Brain pericyte (primary cell): ENCODE results near the gene B3GNT5.

ENCODE experiments used
- DNase-seq: peaks from one replicate; pipeline ENCODE4 v3.0.0-alpha.2; 2012; ENCODE audit warnings: low read depth, low spot score

B3GNT5 gene

DNA sequence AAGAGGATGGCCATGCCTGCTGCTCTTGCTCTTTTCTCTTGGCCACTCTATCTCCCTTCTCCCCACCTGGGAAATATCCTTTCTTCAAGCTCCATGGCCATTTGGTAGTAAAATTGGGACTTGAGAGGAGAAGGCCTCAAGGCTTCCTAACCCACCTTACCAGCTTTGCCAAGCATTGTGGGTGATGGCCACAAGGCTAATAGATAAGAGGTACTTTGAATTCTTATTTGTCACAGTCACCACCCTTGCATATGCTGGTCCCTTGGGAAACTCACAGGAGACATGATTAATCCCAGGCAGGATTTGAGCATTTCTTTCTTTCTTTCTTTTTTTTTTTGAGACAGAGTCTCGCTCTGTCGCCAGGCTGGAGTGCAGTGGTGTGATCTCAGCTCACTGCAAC is 37.2 kb downstream of the B3GNT5 start:
- DNase-seq = no peak

DNA sequence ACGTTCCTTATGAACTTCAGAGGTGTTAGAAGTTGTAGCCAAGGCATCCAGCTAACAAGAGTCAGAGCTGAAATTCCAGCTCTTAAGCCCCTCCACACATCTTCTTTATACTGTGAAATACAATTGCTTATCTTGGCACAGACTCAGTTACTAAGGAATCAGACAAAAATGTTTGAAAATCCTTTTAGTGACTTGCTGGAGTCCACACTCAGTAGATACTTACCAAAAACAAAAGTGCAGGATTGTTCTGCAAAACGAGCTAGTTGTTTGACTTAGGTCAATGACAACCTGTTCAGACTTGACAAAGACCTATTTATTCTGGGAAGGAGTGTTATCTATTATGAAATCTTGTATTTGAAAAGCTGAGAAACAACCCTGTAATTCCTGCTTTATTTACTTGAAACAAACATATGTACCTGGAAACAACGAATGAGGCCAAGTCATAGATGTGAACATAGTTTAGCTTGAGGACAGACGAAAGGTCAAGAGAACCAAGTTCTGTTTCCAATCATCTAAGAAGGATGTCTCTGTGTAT is 38.5 kb downstream of the B3GNT5 start:
- DNase-seq = no peak

DNA sequence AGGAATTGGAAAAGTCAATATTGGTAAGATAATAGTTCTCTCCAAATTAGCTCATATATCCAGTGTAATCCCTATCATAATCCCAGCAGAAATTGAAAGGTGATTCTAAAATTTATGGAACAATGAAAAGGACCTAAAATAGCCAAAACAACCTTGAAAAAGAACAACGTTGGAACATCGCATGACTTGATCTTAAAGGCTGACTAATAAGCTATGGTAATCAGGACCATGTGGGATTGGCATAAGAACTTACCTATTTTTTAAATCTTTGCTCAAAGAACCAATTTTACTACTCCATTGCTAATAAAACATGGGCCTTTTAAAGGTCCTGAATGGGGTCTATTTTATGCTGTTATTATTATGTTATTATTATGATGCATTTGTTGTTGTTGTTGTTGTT is 40.9 kb downstream of the B3GNT5 start:
- DNase-seq = no peak

DNA sequence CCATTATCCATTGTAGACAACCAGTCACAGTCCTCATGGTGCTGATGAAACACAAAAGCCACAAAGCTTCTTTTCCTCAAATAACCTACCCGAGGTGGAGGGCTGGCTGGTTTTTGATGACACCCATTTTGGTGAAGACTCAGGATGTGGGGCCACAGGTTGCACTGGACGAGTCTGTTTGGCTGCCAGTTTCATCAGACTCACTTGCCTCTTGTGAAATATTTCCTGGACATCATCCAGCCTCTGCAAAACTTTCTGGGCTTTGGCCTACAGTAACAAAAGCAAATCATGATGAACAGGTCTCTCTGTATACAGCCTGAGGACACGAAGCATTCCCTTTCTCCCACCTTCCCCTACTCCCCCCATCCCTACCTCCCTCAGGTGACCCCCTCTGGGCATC is 42.2 kb downstream of the B3GNT5 start:
- no peak for DNase-seq

DNA sequence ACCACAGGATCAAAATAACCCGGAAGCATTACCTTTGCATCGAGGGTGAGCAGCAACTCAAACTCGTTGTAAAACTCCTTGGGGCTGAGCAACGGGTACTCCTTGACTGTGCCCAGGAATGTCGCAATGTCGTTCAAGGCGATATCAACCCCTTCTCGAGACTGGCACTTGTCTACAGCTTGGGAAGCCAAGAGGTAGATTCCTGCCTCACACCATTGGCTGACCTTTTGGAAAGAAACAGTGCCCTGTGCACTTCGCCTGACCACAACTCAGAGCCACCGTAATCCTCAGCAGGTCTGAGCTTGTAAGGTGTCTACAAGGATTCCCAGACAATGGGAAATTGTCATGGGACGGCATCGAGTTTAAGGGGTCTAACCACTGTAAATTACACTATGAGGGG is 43.9 kb downstream of the B3GNT5 start:
- no peak for DNase-seq

DNA sequence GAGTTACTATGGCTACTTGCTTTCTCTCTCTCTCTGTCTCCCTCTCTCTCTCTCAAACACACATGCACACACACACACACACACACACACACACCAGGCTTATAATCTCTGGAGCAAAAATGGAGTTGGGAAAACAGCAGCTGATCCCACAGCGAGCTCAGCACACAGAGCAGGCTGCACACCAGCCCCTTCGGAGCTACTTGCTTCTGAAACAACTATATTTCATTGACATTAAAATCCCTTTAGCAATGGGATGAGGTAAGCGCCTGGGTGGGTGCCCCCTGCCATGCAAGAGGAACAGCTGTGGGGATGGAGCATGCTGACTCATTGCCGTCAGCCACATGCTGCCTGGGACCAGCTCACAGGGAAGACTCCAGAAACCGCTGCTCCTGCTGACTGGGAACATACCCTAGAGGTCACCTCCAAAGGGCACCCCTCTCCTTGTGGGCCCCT is 45.7 kb downstream of the B3GNT5 start:
- peak; percentile 98 for DNase-seq

DNA sequence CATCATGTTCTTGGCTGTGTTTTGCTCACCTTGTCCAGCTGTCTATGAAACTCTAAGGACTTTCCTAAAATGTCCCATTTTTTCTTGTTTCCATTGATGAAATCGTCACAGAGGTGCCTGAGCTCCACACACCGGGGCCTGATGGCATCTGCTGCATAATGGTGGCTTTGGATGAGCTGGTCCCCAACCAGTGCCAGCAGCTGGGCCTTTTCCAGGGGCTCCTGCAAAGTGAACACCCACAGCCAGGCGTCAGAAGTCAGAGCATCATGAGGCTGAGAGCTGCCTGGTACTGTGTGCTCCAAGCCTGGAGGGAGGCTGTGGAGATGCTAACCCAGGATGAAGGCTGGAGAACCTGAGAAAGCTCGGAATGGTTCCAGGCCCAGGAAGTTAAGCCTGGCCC is 46.9 kb downstream of the B3GNT5 start:
- no peak for DNase-seq

DNA sequence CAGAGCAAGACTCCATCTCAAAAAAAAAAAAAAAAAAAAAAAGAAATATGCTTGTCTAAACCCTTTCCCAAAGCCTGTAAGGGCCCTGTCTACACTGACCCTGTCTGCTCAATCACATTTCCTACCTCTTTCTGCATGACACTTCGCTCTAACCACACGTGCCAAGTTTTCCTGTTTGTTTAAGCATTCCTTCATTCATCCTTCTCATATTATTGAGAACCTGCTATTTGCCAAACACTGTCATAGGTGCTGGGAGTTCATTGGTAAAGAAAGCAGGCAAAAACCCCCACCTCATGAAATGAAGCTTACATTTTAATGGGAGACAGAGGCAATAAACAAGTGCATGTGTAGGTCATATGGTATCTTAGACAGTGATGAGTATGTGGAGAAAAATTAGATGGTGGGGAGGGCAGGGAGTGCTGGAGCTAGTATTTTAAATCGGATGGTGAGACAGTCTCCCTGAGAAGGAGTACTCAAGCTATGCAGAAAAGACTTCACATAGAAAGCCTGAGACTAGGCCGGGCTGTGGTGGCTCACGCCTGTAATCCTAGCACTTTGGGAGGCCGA is 48.0 kb downstream of the B3GNT5 start:
- no peak for DNase-seq

DNA sequence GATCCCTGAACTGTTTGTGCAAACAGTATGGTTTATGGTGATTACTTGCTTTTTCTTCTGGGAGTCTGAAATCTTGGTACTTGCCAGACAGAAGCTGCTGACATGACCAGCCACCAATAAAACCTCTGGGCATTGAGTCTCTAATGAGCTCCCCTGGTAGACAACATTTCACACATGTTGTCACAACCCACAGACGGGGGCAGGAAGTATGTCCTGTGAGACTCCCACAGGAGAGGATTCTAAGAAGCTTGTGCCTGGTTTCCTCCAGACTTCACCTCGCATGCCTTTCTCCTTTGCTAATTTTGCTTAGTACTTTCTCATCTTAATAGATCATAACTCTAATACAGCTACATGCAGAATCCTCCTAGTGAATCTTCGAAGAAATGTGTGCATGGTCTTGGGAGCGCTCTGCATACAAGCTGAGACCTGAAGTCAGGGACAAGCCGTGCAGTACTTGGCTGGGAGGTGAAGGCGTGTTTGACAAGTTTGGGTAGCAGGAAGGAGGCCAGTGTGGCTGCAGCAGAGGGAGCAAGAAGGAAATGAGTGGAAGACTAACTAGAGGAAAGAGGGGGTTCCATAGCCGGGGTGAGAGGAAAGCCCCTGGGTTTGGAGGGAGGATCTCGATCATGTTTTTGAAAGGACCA is 49.0 kb downstream of the B3GNT5 start:
- no peak for DNase-seq

DNA sequence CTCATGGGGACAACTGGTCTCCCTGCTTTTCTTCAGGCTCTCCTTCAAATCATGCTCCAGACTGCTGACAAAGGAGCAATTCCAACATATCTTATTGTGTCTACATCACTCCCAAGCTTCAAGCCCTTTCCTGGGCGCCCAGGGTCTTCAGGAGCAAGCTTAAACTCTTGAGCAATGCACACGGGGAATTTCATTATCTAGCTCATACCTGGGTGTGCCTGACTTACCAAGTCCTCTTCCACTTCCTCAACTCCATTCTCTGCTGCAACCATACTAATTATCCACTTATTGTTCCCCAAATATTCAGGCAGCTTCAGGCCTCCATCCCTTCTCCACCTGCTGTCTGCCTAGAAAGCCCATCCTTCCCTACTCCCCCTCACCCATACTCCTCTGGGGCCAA is 50.6 kb downstream of the B3GNT5 start:
- no peak for DNase-seq

DNA sequence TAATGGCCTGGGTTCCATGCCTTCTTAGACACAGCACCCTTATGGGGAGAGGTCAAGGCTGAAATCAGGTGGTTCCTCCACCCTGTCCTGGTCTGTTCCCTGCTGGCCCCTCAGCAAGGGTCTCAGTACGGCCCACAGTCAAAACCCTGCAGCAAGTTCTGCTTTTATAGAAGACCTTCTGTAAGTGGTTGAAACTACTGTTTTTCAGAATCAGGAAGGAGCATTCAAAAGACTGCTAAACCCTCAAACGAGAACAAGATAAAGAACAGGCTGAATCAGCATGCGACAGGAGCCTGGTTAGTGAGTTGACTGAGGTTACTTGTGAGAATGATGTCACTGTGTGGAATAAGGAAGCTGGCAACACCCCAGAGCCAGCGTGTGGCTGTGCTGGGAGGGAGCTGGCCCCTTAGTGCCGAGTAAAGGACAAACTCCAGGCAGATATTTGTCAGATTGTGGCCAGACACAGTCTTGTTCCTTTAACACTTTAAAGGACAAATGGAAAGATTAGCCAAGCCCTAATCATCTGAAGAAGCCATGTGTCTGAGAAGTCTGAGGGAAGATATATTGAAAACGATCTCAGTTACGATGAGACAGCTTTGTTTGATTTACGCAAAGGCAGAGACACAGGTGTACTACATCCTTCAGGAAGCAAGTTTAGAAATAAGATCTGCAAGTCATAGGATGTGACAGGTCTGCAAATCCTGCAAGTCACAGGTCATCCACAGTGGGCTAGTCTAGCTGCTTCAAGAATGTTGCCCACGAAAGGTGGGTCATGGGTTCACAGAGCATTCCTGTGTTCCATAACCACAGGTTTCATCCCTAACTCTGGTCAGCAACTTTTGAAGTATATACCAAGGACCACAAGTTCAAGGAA is 54.0 kb downstream of the B3GNT5 start:
- DNase-seq = no peak

DNA sequence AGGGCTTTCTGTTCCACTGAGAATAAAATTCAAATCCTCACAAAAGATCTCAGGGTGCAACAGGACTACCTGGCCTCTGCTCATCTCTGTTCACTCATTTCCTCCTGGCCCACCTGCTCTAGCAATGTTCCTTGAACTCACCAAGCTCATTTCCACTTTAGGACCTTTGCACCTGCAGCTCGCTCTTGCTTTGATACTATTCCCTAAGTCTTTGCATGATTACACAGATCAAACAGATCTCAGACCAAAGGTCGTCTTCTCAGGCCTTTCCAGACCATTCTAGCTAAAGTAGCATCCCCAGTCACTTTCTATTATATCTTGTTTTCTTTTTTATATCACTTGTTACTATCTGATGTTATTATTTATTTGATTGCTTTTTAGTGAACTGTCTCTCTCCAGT is 54.7 kb downstream of the B3GNT5 start:
- DNase-seq = no peak

DNA sequence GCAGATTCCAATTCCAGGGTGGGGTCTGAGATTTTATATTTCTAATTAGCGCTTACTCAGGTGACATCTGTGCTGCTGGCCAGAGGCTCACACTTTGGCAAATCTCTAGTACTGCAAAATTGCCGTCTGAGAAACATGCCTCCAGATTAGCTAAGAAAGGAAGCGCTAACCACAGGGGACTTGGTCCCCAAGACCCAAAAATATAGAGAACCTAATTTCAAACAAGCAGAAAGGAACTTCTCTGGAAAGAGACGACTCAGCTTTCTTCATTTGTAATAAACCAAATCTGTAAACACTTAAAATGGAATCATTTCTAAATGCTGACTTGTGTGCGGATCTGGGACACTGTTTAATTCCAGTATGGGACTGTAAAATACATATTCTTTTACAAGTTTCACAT is 55.7 kb downstream of the B3GNT5 start:
- DNase-seq = no peak

DNA sequence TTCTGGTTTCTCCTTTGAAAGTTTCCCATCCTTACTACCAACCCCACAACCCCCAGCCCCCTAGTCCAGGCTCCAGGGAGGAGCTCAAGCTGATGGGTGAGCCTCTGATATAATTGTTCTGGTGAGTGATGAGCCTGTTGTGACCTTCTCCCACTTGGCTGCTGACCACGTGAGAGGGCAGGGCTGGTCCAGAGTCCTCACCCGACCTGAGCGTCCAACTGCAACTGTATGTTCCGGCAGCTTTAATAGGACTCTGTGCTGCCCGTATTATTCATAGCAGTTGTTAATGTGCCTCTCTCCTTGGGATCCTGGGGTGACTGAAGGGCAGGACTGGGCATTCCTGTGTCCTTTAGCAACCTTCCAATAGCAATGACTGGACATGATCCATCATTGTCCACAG is 56.2 kb downstream of the B3GNT5 start:
- DNase-seq = no peak

DNA sequence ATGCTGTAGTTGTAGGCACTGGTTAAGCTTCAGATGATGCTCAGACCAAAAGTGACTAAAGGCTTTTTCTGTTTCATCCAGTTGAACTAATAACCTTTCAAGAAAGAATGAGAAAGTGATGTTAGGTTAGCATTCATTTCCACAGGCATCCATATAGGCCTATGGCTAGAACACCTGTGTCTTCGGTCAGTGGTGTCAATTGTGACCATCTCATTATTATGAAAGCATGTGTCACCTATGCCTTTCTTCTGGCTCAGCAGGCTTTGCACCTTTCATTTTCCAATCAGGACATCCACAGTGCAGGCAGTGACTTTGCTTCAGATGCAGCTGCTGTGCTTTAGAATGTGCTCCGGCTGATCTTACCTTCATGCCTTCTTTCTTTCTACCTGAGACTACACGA is 57.9 kb downstream of the B3GNT5 start:
- no peak for DNase-seq

DNA sequence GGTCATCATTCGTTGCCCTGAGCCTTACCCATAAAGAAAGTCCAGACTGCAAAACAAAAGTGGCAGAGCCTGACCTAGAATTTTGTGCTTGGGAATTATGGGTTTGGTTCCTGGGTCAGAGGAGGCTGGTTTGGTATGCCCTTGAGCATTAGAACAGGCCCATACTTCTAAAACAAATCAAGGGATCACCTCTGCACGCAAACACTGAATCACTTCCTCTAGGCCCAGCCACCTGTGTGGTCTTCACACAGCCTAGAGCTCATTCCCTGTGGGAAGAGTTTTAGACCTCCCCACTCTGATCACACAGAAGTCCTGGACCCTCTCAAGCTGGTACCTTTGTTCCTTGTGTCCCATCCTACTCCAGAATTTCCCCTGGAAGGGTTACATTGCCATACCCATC is 59.4 kb downstream of the B3GNT5 start:
- DNase-seq = no peak

DNA sequence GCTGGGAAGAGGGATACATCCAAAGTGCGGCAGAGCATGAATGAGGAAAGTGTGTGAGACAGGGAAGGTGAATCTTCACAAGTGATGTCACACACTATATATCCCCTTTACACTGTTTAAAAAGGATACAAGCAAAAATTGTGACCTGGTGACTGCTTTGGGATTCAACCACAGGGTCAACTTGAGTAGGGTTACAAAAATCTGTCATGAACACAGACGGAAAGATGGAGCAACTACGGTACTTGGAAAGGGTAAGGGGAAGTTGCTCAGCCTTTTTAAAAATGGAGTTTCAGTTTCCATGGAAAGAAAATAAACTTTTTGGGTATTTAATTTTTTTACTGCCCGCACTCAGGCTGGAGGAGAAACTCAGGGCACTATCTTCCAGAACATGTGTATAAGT is 60.3 kb downstream of the B3GNT5 start:
- DNase-seq = no peak

DNA sequence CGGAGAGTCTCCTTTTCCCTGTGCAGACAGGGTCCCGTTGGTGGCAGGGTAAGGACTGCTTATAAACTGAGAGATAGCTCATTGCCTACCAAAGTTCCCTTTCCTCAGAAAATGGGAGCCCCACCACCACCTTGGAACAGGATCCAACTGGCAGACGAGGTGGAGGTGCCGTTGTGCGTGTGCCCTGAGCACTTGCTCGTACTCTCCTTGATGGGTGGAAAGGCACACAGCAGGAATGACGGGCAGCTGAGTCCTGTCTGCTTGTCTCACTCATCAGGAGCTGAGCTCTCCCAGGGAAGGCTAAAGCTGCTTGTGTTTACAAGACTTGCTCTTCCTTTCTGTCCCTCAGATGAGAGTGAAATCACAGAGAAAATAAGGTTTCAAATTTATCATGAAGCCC is 60.7 kb downstream of the B3GNT5 start:
- no peak for DNase-seq

DNA sequence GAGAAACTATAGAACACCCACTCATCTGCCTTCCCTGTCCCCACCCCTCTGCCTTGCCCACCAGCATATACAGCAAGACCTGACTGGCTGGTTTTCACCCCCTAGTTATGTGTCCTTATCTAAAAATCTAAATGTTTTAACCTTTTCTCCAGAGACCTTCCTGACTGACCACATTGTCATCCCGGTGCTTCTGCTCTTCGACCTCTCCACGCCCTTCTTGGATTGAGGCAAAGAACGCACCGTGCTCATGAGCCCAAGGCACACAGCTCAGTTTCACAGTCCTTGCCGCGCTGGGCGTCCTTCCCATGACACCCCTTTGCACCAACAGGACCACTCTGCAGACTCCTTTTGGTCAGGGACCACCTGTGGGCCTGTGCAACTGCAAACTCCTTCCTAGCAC is 62.7 kb downstream of the B3GNT5 start:
- no peak for DNase-seq

DNA sequence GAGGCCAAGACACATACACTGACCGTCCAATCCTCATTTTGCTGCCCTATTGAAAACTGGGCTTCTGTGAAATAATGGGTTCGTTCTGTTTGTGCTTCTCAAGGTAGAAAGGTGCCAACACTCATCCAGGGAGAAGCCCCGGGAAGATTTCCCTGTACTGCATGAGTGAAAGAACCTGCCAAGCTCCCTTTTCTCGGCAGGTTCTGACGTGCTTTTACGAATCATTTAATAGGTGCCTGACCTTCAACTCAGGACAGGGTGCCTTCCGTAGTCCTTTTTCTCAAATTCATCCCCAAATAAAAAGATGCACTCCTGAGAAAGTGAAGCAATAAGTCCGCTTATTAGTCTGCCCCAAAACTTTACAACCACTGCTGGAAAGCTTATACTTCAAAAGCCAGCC is 64.2 kb downstream of the B3GNT5 start:
- DNase-seq = no peak

DNA sequence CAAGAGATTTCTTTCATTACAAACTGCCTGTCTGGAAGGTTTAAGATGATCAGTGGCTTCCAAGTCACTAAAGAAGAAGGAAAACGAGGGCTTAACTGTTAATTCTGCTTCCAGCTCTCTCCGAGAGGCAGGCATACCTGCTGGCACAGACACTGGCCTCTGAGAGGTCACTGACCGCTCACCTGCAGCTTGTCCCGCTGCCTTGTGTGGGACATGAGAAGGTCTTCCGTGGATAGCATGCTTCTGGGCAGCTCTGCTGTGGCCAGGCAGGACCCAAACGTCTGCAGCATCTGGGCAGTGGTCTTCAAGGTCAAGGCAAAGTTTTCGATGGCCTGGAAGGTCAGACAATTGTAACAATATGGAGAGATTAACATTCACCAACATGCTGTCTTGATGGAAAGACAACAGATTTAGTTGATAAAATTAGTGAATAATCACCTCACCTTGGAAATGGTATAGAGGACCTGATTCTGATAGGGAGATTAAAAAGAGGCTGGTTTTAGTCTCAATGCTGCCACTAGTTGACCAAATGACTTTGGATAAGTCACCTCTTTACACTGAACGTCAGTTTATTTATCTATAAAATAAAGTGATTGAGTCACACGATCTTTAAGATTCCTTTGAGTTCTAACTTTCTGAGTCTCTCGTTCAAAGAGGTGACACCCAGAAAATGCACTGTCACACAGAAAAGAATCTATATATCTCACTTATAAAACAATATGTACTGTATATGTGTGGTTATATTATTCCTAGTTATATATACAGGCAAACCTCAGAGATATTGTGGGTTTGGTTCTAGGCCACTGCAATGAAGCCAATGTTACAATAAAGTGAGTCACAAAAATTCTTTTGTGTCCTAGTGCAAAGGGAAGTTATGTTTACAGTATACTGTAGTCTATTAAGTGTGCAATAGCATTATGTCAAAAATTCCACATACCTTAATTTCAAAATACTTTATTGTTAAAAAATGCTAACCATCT is 65.1 kb downstream of the B3GNT5 start:
- DNase-seq = no peak

DNA sequence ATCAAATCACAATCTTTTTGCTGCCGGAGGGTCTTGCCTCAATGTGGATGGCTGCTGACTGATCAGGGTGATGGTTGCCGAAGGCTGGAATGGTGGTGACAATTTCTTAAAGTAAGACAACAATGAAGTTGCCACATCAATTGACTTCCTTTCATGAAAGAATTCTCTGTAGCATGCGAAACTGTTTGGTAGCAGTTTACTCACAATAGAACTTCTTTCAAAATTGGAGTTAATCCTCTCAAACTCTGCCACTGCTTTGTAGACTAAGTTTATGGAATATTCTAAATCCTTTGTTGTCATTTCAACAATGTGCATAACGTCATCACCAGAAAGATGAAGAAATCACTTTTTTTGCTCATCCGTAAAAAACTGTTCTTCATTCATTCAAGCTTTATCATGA is 65.8 kb downstream of the B3GNT5 start:
- no peak for DNase-seq
